H9 (cell line): ENCODE measurements around the gene SLC2A2. TPM values are rescaled to one million over a fixed set of nuclear protein-coding genes. Genes with fewer than 3 reads are reported as not detected.

ENCODE experiments used
- DNase-seq: peaks from one replicate; pipeline ENCODE4 v3.0.0-alpha.2; 2017
- H2AFZ ChIP-seq: one replicate; pipeline ENCODE4 v1.6.1; 2013; ENCODE audit warnings: mild to moderate bottlenecking, low read length, control low read depth, moderate library complexity
- H2AK5ac ChIP-seq: 2 replicates; pipeline ENCODE4 v1.6.1; 2013; ENCODE audit warnings: low read length, control low read depth, mixed read lengths; ENCODE audit not compliant: insufficient read length
- H2BK120ac ChIP-seq: one replicate; pipeline ENCODE4 v1.6.1; 2013; ENCODE audit warnings: low read depth, mild to moderate bottlenecking, low read length, control low read depth, inconsistent platforms; ENCODE audit not compliant: poor library complexity, severe bottlenecking
- H2BK12ac ChIP-seq: 2 replicates; pipeline ENCODE4 v1.6.1; 2013; ENCODE audit warnings: low read length, control low read depth, mixed read lengths, low read depth; ENCODE audit not compliant: insufficient read length
- H2BK15ac ChIP-seq: 2 replicates; pipeline ENCODE4 v1.6.1; 2013; ENCODE audit warnings: low read depth, low read length, control low read depth
- H2BK20ac ChIP-seq: one replicate; pipeline ENCODE4 v1.6.1; 2013; ENCODE audit warnings: low read depth, mild to moderate bottlenecking, low read length, control low read depth, inconsistent platforms; ENCODE audit not compliant: poor library complexity, severe bottlenecking
- H2BK5ac ChIP-seq: 2 replicates; pipeline ENCODE4 v1.6.1; 2013; ENCODE audit warnings: low read length, control low read depth, mixed read lengths; ENCODE audit not compliant: insufficient read length
- H3K14ac ChIP-seq: 2 replicates; pipeline ENCODE4 v1.6.1; 2013; ENCODE audit warnings: low read length, control low read depth; ENCODE audit not compliant: insufficient read depth
- H3K18ac ChIP-seq: 2 replicates; pipeline ENCODE4 v1.6.1; 2013; ENCODE audit warnings: low read depth, mild to moderate bottlenecking, mixed read lengths, low read length, control low read depth; ENCODE audit not compliant: insufficient read length
- H3K23ac ChIP-seq: 2 replicates; pipeline ENCODE4 v1.6.1; 2013; ENCODE audit warnings: low read length, control low read depth, mixed read lengths, low read depth; ENCODE audit not compliant: insufficient read length
- H3K23me2 ChIP-seq: 2 replicates; pipeline ENCODE4 v1.6.1; 2013; ENCODE audit warnings: low read depth, mild to moderate bottlenecking, mixed read lengths, low read length, control low read depth; ENCODE audit not compliant: insufficient read length, poor library complexity, severe bottlenecking
- H3K27ac ChIP-seq: 2 replicates; pipeline ENCODE4 v1.5.1; 2013; ENCODE audit warnings: low read length, control low read depth, mixed read lengths, low read depth; ENCODE audit not compliant: insufficient read length
- H3K27me3 ChIP-seq: 2 replicates; pipeline ENCODE4 v1.6.1; 2013; ENCODE audit warnings: low read length, control low read depth, inconsistent platforms; ENCODE audit not compliant: insufficient read depth
- H3K4ac ChIP-seq: 2 replicates; pipeline ENCODE4 v1.6.1; 2013; ENCODE audit warnings: low read depth, mild to moderate bottlenecking, control low read depth, inconsistent platforms, low read length, moderate library complexity
- H3K4me1 ChIP-seq: 2 replicates; pipeline ENCODE4 v1.6.1; 2013; ENCODE audit warnings: low read length, control low read depth, inconsistent platforms; ENCODE audit not compliant: insufficient read depth
- H3K4me2 ChIP-seq: 2 replicates; pipeline ENCODE4 v1.6.1; 2013; ENCODE audit warnings: low read length, control low read depth, mixed read lengths; ENCODE audit not compliant: insufficient read length, insufficient read depth
- H3K56ac ChIP-seq: 2 replicates; pipeline ENCODE4 v1.6.1; 2013; ENCODE audit warnings: low read depth, mild to moderate bottlenecking, mixed read lengths, low read length, control low read depth; ENCODE audit not compliant: insufficient read length
- H3K79me1 ChIP-seq: 2 replicates; pipeline ENCODE4 v1.6.1; 2013; ENCODE audit warnings: low read depth, mild to moderate bottlenecking, moderate library complexity, low read length, control low read depth, inconsistent platforms; ENCODE audit not compliant: insufficient read depth, poor library complexity, severe bottlenecking
- H3K79me2 ChIP-seq: 2 replicates; pipeline ENCODE4 v1.6.1; 2013; ENCODE audit warnings: low read length, control low read depth, inconsistent platforms; ENCODE audit not compliant: insufficient read depth
- H3K9ac ChIP-seq: 2 replicates; pipeline ENCODE4 v1.6.1; 2013; ENCODE audit warnings: low read length, control low read depth, mixed read lengths; ENCODE audit not compliant: insufficient read length; ENCODE audit errors: extremely low read depth
- H3K9me3 ChIP-seq: one replicate; pipeline ENCODE4 v1.6.1; 2013; ENCODE audit warnings: low read depth, low read length, inconsistent platforms; ENCODE audit not compliant: control insufficient read depth
- H3T11ph ChIP-seq: one replicate; pipeline ENCODE4 v1.6.1; 2013; ENCODE audit warnings: mild to moderate bottlenecking, low read length, control low read depth, inconsistent platforms
- H4K20me1 ChIP-seq: one replicate; pipeline ENCODE4 v1.6.1; 2013; ENCODE audit not compliant: control insufficient read depth, insufficient read length, insufficient read depth
- H4K5ac ChIP-seq: 2 replicates; pipeline ENCODE4 v1.6.1; 2013; ENCODE audit warnings: low read depth, mild to moderate bottlenecking, mixed read lengths, low read length, control low read depth; ENCODE audit not compliant: insufficient read length
- H4K8ac ChIP-seq: replicated peaks from 2 replicates; pipeline ENCODE4 v1.6.1; 2013; ENCODE audit warnings: low read length, control low read depth, mixed read lengths, low read depth; ENCODE audit not compliant: insufficient read length
- H4K91ac ChIP-seq: 2 replicates; pipeline ENCODE4 v1.6.1; 2013; ENCODE audit warnings: low read depth, mild to moderate bottlenecking, moderate library complexity, mixed read lengths, low read length, control low read depth; ENCODE audit not compliant: insufficient read length
- H3K27ac Mint-ChIP-seq, 3 experiments: 2 replicates in 2 of 3; 3 replicates in 1 of 3; pipeline ENCODE4 v1.8.0; 2020 to 2021; ENCODE audit warnings: mixed read lengths in 3 of 3, mild to moderate bottlenecking in 1 of 3, moderate library complexity in 1 of 3
- H3K27me3 Mint-ChIP-seq: 2 replicates; pipeline ENCODE4 v1.8.0; 2021; ENCODE audit warnings: low read depth, mild to moderate bottlenecking, moderate library complexity, mixed read lengths
- H3K36me3 Mint-ChIP-seq, 3 experiments: 2 replicates in 2 of 3; 3 replicates in 1 of 3; pipeline ENCODE4 v1.8.0; 2020 to 2021; ENCODE audit warnings: low read depth in 3 of 3, mixed read lengths in 3 of 3; ENCODE audit not compliant: insufficient read depth in 1 of 3
- H3K4me1 Mint-ChIP-seq, 2 experiments: 2 replicates each; pipeline ENCODE4 v1.8.0; 2020; ENCODE audit warnings: mixed read lengths in 2 of 2
- H3K4me3 Mint-ChIP-seq, 2 experiments: 2 replicates in 1 of 2; 3 replicates in 1 of 2; pipeline ENCODE4 v1.8.0; 2020 to 2021; ENCODE audit warnings: mild to moderate bottlenecking in 2 of 2, mixed read lengths in 2 of 2, moderate library complexity in 1 of 2
- H3K9me3 Mint-ChIP-seq, 2 experiments: 2 replicates in 1 of 2; 3 replicates in 1 of 2; pipeline ENCODE4 v1.8.0; 2020; ENCODE audit warnings: mild to moderate bottlenecking in 2 of 2, mixed read lengths in 2 of 2, moderate library complexity in 1 of 2
- WGBS: extraction: QIAGEN DNeasy Blood & Tissue Kit; methylation state at CpG from one replicate; pipeline ENCODE4 v1.1.7; 2013; ENCODE audit warnings: missing lambda C conversion rate, low lambda C conversion rate, mixed read lengths; ENCODE audit not compliant: insufficient read length; ENCODE audit errors: extremely low coverage; 5-methylcytosine and 5-hydroxymethylcytosine counted together
- total RNA-seq: library from RNA; stranded (reverse); gene quantifications from 2 replicates; pipeline ENCODE4 v1.2.1, GENCODE V29; 2021
- TF ChIP-seq, protein P1 (sequence below): fragments of 200-600 bp; sonication (generic); conservative IDR thresholded peaks from 3 replicates; pipeline ENCODE4 v1.8.0; 2021; ENCODE audit warnings: antibody characterized with exemption, mild to moderate bottlenecking

The SLC2A2 gene
- total RNA-seq, 1 experiment from 2014 or later, result not detected

GRCh38 chr3:171064461-171064860 lies 37.9 kb upstream of the SLC2A2 start:
- no peak overlapping the region for H3K27ac ChIP-seq
- H3K4me2 ChIP-seq, result no peak overlapping the region
- Mint-ChIP-seq H3K27ac (no peak overlapping the region), H3K9me3 (no peaks in the 10 kb centered on the region), H3K4me3 (no peak overlapping the region), H3K27me3 (no peaks in the 10 kb centered on the region), H3K36me3 (peaks cover 4 to 9% (median 5%) of the 10 kb centered on the region in 3 experiments; a peak in 5 of 7 replicates), H3K4me1 (peaks cover 13 to 18% of the 10 kb centered on the region in 2 experiments)
- no peak overlapping the region for H3K9ac ChIP-seq
- H3K79me2 ChIP-seq, result no peaks in the 10 kb centered on the region
- H2BK20ac ChIP-seq, result no peak overlapping the region
- H4K20me1 ChIP-seq, result no peaks in the 10 kb centered on the region
- H2BK12ac ChIP-seq, result no peak overlapping the region
- peaks cover 5% of the 10 kb centered on the region; the same call in 1 of the 2 replicates for H3K4me1 ChIP-seq
- WGBS, result no CpG with 5 or more reads among the region's 2 CpGs
- TF ChIP-seq, protein P1, sequence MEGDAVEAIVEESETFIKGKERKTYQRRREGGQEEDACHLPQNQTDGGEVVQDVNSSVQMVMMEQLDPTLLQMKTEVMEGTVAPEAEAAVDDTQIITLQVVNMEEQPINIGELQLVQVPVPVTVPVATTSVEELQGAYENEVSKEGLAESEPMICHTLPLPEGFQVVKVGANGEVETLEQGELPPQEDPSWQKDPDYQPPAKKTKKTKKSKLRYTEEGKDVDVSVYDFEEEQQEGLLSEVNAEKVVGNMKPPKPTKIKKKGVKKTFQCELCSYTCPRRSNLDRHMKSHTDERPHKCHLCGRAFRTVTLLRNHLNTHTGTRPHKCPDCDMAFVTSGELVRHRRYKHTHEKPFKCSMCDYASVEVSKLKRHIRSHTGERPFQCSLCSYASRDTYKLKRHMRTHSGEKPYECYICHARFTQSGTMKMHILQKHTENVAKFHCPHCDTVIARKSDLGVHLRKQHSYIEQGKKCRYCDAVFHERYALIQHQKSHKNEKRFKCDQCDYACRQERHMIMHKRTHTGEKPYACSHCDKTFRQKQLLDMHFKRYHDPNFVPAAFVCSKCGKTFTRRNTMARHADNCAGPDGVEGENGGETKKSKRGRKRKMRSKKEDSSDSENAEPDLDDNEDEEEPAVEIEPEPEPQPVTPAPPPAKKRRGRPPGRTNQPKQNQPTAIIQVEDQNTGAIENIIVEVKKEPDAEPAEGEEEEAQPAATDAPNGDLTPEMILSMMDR, result no peak
- no peak overlapping the region for H2BK15ac ChIP-seq
- no peaks in the 10 kb centered on the region for H3K27me3 ChIP-seq
- H3K14ac ChIP-seq, result no peak overlapping the region
- no peaks in the 10 kb centered on the region for H3K9me3 ChIP-seq
- H3T11ph ChIP-seq, result no peak overlapping the region
- no peak overlapping the region for H3K18ac ChIP-seq
- no peak overlapping the region for H2AFZ ChIP-seq
- no peak overlapping the region for H2BK120ac ChIP-seq
- no peaks in the 10 kb centered on the region for H3K23me2 ChIP-seq
- H3K79me1 ChIP-seq, result no peaks in the 10 kb centered on the region
- H3K56ac ChIP-seq, result no peak overlapping the region
- no peak overlapping the region for H3K23ac ChIP-seq
- no peak overlapping the region for H4K5ac ChIP-seq
- DNase-seq, result no peak
- no peak overlapping the region for H2BK5ac ChIP-seq
- no peak overlapping the region for H3K4ac ChIP-seq
- no peak overlapping the region for H2AK5ac ChIP-seq
- H4K91ac ChIP-seq, result no peak overlapping the region
- no peak overlapping the region for H4K8ac ChIP-seq
